Measurements from ENCODE around the gene HEATR5A.
"Not testable (repeated sequence)": the region's sequence is repeated elsewhere in the genome, so short reads cannot be mapped to it uniquely, and the experiment has no call there.

Gene HEATR5A

GRCh38 chr14:31388687-31389413 is 31.5 kb downstream of the HEATR5A start:
- no peak for DNase-seq (ENCODE audit: low spot score)

GRCh38 chr14:31387091-31387490 is 33.3 kb downstream of the HEATR5A start:
- DNase-seq (ENCODE audit: low spot score): no peak

DNA sequence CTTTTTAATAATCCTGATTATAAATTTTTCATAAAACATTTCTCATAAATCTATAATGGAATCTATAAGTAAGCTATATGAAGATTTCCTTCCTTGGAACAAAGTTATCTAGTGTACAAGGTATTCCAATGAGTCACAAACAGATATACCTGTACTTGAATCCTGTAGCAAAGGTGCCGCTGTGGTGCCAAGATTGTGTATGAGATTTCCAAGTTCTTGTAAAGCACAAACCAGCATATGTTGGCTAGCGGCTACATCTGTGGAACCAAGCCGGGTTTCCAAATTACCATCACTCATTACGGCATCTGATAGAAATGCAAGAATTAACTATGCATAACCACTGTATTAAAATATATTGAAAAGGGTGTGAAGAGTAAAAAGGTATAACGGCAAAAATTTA is 34.1 kb downstream of the HEATR5A start:
- DNase-seq (ENCODE audit: low spot score): no peak

DNA sequence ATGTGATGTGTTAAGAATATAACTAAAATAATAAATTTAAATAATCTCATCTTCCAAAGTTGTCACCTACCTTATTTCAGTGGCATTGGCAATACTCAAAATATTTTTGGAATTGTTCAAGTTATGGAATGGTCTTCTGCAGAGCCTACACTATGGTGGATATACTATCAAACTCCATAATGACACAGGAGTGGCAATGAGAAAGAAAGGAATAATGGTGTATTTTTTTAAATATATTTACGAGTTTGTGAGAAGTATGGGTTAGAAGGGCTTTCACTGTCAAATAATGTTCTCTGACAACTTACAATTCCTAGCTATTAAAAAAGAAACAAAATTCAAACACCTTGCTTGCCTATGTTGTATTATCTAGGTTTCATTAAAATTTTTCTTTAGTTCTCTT is 38.1 kb downstream of the HEATR5A start:
- no peak for DNase-seq (ENCODE audit: low spot score)

DNA sequence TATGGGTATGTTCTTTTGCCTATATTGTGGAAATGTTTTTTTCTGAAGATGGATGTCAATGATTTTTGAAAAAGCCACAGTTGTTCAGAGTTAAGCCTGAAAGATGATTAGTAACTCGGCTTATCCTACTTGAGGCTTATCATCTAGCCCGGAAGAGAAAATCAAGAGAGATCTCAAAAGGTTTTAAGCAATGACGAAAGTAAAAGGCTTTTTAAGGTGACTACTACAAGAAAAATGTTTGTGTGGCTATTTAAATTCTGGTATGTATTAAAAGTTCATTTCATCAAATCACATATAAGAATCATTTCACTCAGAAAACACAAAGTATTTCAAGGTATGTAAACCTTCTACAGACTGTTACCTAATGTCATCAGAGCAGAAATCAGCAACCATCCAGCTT is 40.2 kb downstream of the HEATR5A start:
- DNase-seq (ENCODE audit: low spot score): no peak

GRCh38 chr14:31379125-31379947 is 41.0 kb downstream of the HEATR5A start:
- not testable (repeated sequence) for DNase-seq (ENCODE audit: low spot score)

GRCh38 chr14:31377433-31377832 is 42.9 kb downstream of the HEATR5A start:
- DNase-seq (ENCODE audit: low spot score): no peak

DNA sequence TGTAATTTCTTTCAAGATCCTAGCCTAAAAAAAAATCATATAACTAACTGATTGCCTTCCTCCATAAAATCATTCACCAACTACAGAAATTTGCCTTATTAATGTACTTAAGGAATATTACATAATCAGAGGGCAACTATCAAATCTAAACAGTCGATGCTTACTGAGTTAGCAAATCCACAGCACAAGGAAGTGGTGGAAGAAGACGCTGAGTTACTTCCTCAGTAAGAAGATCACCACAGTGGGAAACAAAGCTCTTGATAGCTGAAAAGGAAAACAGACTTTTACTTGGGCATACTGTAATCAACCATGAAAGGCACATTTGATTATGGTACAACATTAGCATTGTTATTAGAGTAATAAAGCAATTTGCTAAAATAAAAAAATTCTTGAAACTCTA is 48.7 kb downstream of the HEATR5A start:
- no peak for DNase-seq (ENCODE audit: low spot score)

DNA sequence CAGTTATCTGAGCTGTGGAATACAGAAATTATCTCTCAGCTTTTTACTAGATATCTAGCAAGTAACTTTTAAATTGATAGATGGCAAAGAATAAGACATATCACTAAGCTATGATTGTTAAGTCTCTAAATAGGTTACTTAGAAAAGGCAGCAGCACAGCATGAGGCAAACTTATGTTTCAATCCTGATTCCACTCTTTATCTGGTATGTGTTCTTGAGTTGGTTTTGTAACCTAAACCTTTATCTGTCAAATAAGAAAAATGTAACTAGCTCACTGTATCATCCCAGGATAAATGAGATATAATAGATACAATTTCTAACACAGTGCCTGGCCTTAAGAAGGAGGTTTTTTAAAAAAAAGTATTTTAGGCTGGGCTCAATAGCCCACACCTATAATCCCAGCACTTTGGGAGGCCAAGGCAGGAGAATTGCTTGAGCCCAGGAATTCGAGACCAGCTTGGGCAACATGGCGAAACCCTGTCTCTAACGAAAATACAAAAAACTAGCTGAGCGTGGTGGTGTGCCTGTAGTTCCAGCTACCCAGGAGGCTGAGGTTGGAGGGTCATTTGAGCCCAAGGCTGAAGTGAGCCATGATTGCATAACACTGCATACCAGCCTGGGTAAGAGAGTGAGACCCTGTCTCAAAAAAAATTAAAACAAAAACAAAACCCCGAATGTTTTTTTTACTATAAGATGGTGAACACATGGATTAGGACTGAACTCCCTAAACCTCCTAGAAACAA is 56.8 kb downstream of the HEATR5A start:
- DNase-seq (ENCODE audit: low spot score): no peak

DNA sequence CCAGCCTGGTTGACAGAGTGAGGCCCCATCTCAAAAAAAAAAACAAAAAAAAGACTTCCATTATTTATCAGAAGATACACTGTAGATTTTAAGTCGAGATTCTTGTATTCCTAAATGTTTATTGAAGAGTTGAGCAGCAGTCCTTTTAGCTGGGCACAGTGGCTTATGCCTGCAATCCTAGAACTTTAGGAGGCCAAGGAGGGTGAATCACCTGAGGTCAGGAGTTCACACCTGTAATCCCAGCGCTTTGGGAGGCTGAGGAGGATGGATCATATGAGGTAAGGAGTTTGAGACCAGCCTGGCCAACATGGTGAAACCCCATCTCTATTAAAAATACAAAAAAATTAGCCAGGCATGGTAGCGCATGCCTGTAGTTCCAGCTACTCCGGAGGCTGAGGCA is 57.6 kb downstream of the HEATR5A start:
- peak; percentile 19 for DNase-seq (ENCODE audit: low spot score)

DNA sequence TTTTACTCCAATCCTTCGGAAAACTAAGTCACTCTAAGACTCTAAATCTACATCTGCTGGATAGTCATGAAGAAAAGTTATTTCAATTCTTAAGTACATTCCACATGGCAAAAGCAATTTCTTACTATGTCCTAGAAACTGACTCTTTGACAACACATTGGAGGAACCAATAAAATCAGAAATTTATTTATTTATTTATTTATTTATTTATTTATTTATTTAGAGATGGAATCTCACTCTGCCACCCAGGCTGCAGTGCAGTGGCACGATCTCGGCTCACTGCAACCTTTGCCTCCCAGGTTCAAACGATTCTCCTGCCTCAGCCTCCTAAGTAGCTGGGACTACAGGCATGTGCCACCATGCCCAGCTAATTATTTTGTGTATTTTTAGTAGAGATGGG is 58.6 kb downstream of the HEATR5A start:
- not testable (repeated sequence) for DNase-seq (ENCODE audit: low spot score)

DNA sequence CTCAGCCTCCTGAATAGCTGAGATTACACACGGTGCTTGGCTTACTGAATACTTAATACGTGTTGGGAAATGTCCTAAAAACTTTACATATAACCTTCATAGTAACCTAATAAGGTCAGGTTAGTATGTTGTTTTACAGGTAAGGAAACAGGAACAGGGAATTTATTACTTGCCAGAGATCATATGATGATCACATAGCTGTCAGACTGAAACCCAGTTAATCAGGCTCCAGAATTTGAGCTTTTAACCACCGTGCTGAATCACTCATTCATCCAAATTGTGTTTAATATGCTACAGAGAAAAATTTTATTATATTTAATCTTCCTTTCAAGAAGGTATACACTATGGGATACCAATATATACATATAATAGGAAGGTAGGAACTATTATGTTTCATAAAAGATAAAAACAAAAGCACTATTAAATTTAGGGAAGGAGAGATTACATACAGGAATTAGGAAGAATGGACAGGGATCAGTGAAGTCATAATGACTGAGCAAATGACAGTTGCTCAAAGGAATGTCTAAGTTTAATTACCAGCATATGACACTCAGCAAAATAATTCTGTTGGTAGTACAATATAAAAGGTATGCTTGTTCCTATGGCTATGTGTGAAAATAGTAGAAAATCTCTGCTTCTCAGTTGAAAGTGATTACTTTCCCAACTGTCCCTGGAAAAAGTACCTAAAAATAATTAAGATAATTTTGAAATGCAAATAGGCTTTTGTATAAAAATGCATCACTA is 59.3 kb downstream of the HEATR5A start:
- peak; percentile 90 for DNase-seq (ENCODE audit: low spot score)

GRCh38 chr14:31357279-31357678 is 63.1 kb downstream of the HEATR5A start:
- DNase-seq (ENCODE audit: low spot score): no peak

DNA sequence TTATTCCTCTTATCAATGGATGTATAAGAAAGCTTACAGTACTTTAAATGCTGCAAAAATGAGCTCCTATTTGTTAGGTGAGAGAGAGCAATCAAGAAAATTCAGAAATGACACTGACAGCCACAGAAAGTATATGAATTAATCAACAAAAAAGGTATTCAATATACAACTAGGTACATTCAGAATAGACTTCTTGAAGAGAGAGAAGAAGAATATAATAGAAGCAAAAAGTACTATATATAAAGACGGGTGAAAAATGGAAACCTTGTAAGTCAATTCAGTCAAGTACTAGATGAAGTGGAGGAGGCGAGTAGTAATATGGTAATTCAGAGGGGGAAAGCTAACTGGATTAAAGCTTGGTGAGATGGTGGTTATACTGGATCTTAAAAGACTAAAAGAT is 74.3 kb downstream of the HEATR5A start:
- DNase-seq (ENCODE audit: low spot score): no peak

DNA sequence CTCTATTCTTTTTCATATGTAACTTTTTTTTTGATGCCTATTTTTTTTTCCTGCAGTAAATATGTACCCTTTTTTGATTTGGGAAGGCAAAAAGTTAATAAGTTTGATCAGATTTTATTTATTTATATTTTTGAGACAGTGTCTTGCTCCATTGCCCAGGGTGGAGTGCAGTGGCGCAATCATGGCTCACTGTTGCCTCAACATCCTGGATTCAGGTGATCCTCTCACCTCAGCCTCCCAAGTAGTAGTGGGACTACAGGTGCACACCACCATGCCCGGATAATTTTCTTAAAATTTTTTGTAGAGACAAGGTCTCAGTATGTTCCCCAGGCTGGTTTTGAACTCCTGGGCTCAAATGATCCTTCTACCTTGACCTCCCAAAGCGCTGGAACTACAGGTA is 79.1 kb downstream of the HEATR5A start:
- no peak for DNase-seq (ENCODE audit: low spot score)

DNA sequence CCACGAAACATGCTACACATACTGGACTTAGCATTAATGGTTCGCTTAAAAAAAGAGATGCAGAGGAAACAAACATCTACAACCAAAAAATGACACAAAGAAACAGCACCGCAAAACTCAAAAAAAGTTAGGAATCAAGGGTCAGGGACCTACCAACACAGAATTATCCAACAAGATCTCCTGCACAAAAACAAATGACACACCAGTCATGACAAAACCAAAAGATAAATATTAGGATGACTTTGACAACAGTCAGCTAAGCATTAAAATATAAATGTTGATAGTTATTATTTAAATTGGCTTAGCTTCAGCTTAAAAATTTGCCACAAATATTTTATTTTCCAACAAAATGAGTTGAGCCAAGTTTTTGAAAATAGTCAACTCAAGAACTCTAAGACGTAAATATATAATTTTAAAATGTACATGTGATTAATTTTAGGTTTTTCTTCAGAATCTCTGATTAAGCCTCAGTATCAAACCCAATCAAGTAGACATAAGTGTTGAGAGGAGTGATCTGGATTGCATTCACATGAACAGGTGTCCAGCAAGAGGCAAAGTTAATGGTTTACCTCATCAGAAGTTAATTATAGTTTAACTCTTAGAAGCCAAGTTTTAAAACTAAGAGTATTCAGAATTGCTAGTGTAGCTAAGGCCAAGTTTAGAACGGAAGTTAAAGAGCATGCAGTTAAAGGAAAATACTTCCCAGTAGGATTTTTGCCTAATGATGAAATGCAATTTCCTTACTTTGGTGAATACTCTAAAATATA is 79.9 kb downstream of the HEATR5A start:
- DNase-seq (ENCODE audit: low spot score): peak; percentile 45

DNA sequence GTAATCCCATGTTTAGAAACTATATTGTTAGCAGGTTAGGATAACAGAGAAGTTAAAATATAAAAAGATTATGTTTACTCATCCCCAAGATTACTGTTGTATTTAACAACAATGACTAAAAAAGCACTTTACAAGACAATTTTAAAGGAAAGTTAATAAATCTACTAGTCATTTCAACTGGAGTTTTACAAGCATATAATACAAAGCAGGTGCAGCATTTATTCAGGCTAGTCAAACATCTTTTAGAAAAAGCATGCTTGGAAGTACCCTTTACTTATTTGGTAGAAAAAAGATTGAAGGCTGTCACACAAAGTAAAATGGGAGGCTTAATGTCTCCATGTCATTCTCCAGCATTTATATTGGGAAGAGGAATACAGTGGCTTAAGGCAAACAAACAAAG is 80.6 kb downstream of the HEATR5A start:
- no peak for DNase-seq (ENCODE audit: low spot score)

- DNase-seq (ENCODE audit: low spot score): no peak
These were observed 83.0 kb downstream of the HEATR5A start for GRCh38 chr14:31337331-31337730.

DNA sequence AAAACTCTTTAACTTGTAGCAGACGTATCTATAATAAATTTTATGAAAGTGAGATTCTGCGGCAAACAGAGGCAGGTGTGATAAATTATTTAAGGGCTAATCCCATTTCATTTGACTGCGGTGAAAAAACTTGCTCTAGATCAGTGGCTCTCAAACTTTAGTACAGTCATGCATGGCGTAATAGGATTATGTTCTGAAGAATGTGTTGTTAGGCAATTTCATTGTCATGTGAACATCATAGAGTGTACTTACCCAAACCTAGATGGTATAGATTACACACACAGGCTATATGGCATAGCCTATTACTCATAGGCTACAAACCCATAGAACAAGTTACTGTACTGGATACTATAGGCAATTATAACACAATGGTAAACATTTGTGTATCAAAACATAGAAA is 83.7 kb downstream of the HEATR5A start:
- no peak for DNase-seq (ENCODE audit: low spot score)

GRCh38 chr14:31331395-31331794 is 89.0 kb downstream of the HEATR5A start:
- not testable (repeated sequence) for DNase-seq (ENCODE audit: low spot score)

DNA sequence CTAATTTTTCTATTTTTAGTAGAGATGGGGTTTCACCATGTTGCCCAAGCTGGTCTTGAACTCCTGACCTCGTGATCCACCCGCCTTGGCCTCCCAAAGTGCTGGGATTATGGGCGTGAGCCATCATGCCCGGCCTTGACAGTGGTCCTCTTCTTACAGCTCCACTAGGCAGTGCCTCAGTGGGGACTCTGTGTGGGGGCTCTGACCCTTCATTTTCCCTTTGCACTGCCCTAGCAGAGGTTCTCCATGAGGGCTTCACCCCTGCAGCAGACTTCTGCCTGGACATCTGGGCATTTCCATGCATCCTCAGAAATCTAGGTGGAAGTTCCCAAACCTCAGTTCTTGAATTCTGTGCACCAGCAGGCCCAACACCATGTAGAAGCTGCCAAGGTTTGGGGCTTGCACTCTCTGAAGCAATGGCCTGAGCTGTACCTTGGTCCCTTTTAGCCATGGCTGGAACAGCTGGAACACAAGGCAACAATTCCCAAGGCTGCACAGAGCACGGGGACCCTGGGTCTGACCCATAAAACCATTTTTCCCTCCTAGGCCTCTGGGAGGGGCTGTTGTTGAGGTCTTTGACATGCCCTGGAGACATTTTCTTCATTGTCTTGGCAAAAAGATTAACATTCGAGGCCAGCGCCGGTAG is 90.4 kb downstream of the HEATR5A start:
- not testable (repeated sequence) for DNase-seq (ENCODE audit: low spot score)
